HepG2 (cell line): ENCODE results near the gene NFKBIA. TPM values are rescaled to one million over a fixed set of nuclear protein-coding genes. Genes with fewer than 3 reads are reported as not detected.
A peak's percentile ranks its signal among the peaks of the same experiment; 100 is the strongest.

Source experiments
- ATAC-seq: fragments of 200-7000 bp; cut with Tn5 transposase; 3 replicates; pipeline ENCODE4 v1.9.1; 2020; ENCODE audit warnings: mild to moderate bottlenecking, moderate library complexity
- BruUV-seq: library from RNA; stranded (reverse); fragments of 400-500 nt; replicated peaks from 2 replicates; lab custom pipeline; 2021; lab: Mats Ljungman, UMichigan
- CTCF ChIA-PET: fragments of 300-600 bp; formaldehyde crosslinking; extraction: SDS; loops from one replicate; lab custom pipeline; 2021; ENCODE audit warnings: low total read pairs, inconsistent platforms, low intra/inter-chr PET ratio; lab: Yijun Ruan, JAX
- POLR2A ChIA-PET: fragments of 350-600 bp; sonication (Branson Sonifier 250); formaldehyde crosslinking; loops from one replicate; lab custom pipeline; 2020; ENCODE audit warnings: antibody characterized with exemption, inconsistent platforms; lab: Yijun Ruan, JAX
- DNase-seq: peaks from one replicate; pipeline ENCODE4 v3.0.0-alpha.2; 2015; ENCODE audit warnings: low spot score
- FAIRE-seq: peaks from 3 replicates; lab custom pipeline; 2011; peaks lifted over from hg19 to GRCh38; lab: Jason Lieb, UNC
- H2AFZ ChIP-seq: one replicate; pipeline ENCODE4 v1.6.1; 2011; ENCODE audit warnings: low read length, inconsistent platforms
- H3K27ac ChIP-seq: fragments of 300-600 bp; 3 replicates; pipeline ENCODE4 v1.8.0; 2011; ENCODE audit warnings: mixed run types, mild to moderate bottlenecking, mixed read lengths, low read length, inconsistent platforms; ENCODE audit not compliant: insufficient read depth; ENCODE audit errors: extremely low read length
- H3K27me3 ChIP-seq, 2 experiments: fragments of 200-600 bp in 1 of 2; 2 replicates in 1 of 2; 3 replicates in 1 of 2; pipeline versions ENCODE4 v1.6.0 to v1.8.0; 2011; ENCODE audit warnings: low read length in 2 of 2, mild to moderate bottlenecking in 2 of 2, moderate library complexity in 2 of 2, inconsistent platforms in 1 of 2; ENCODE audit not compliant: insufficient read depth in 2 of 2, control insufficient read depth in 1 of 2
- H3K36me3 ChIP-seq, 2 experiments: fragments of 200-600 bp in 1 of 2; replicated peaks in 1 of 2; 2 replicates in 1 of 2; 3 replicates in 1 of 2; pipeline versions ENCODE4 v1.5.1 to v1.8.0; 2011; ENCODE audit warnings: low read length in 2 of 2, inconsistent platforms in 1 of 2; ENCODE audit not compliant: insufficient read depth in 2 of 2, control insufficient read depth in 1 of 2
- H3K4me1 ChIP-seq: 2 replicates; pipeline ENCODE4 v1.5.1; 2012; ENCODE audit warnings: low read length, inconsistent platforms; ENCODE audit not compliant: insufficient read depth
- H3K4me2 ChIP-seq: 2 replicates; pipeline ENCODE4 v1.6.0; 2011; ENCODE audit warnings: low read depth, low read length, inconsistent platforms
- H3K4me3 ChIP-seq, 3 experiments: fragments of 200-600 bp in 1 of 3; sonication (generic), shearing (Covaris generic) in 1 of 3; replicated peaks in 1 of 3; 2 replicates each; pipeline ENCODE4 v1.5.1; 2011 to 2016; ENCODE audit warnings: low read length in 3 of 3, inconsistent platforms in 2 of 3, low read depth in 2 of 3, mild to moderate bottlenecking in 2 of 3, control low read depth in 1 of 3, mixed read lengths in 1 of 3; ENCODE audit not compliant: insufficient read depth in 1 of 3
- H3K79me2 ChIP-seq: one replicate; pipeline ENCODE4 v1.6.1; 2011; ENCODE audit warnings: low read length, inconsistent platforms; ENCODE audit not compliant: insufficient read depth
- H3K9ac ChIP-seq: 2 replicates; pipeline ENCODE4 v1.6.0; 2011; ENCODE audit warnings: mild to moderate bottlenecking, low read depth, low read length, inconsistent platforms; ENCODE audit not compliant: insufficient read depth
- H3K9me3 ChIP-seq: 2 replicates; pipeline ENCODE4 v1.5.1; 2012; ENCODE audit warnings: mild to moderate bottlenecking, low read length
- H4K20me1 ChIP-seq: 2 replicates; pipeline ENCODE4 v1.6.0; 2011; ENCODE audit warnings: inconsistent platforms, mild to moderate bottlenecking, low read length, moderate library complexity; ENCODE audit not compliant: insufficient read depth
- ARNT ChIP-seq: fragments of 450-650 bp; IDR thresholded peaks from 2 replicates; pipeline ENCODE4 v1.6.1; 2017
- EED ChIP-seq: sonication (generic); formaldehyde crosslinking; IDR thresholded peaks from 2 replicates; pipeline ENCODE4 v1.5.0; 2020; ENCODE audit warnings: mild to moderate bottlenecking, missing genetic modification reagents
- ELF1 ChIP-seq: sonication (generic); formaldehyde crosslinking; IDR thresholded peaks from 2 replicates; pipeline ENCODE4 v1.4.0; 2020; ENCODE audit warnings: missing genetic modification reagents
- ELF4 ChIP-seq: sonication (generic); formaldehyde crosslinking; IDR thresholded peaks from 2 replicates; pipeline ENCODE4 v1.5.0; 2020; ENCODE audit warnings: missing genetic modification reagents, mild to moderate bottlenecking, moderate library complexity, borderline replicate concordance
- IKZF4 ChIP-seq: sonication (generic); formaldehyde crosslinking; IDR thresholded peaks from 2 replicates; pipeline ENCODE4 v1.5.1; 2020; ENCODE audit warnings: borderline replicate concordance, mild to moderate bottlenecking, low read depth, missing genetic modification reagents; ENCODE audit errors: not compliant biosample characterization
- KDM4B ChIP-seq: sonication (generic); formaldehyde crosslinking; IDR thresholded peaks from 2 replicates; pipeline ENCODE4 v1.4.0; 2020; ENCODE audit warnings: missing genetic modification reagents
- MAFK ChIP-seq, 2 experiments: IDR thresholded peaks in 1 of 2; conservative IDR thresholded peaks in 1 of 2; 2 replicates each; pipeline ENCODE4 v1.6.1; 2011; ENCODE audit warnings: improper control_type of control experiment in 2 of 2, low read length in 2 of 2
- PHF8 ChIP-seq: sonication (generic); formaldehyde crosslinking; IDR thresholded peaks from 2 replicates; pipeline ENCODE4 v1.5.0; 2020; ENCODE audit warnings: missing genetic modification reagents
- TEAD2 ChIP-seq: sonication (generic); formaldehyde crosslinking; IDR thresholded peaks from 2 replicates; pipeline ENCODE4 v1.9.0; 2021; ENCODE audit warnings: missing genetic modification reagents
- ZFP82 ChIP-seq: sonication (generic); formaldehyde crosslinking; IDR thresholded peaks from 2 replicates; pipeline ENCODE4 v1.5.1; 2020; ENCODE audit warnings: mild to moderate bottlenecking, missing genetic modification reagents, borderline replicate concordance
- ZNF343 ChIP-seq: sonication (generic); formaldehyde crosslinking; IDR thresholded peaks from 2 replicates; pipeline ENCODE4 v1.4.0; 2020; ENCODE audit warnings: mild to moderate bottlenecking, missing genetic modification reagents
- ZNF451 ChIP-seq: sonication (generic); formaldehyde crosslinking; IDR thresholded peaks from 2 replicates; pipeline ENCODE4 v1.5.0; 2020; ENCODE audit warnings: mild to moderate bottlenecking, missing genetic modification reagents
- ZNF674 ChIP-seq: sonication (generic); formaldehyde crosslinking; IDR thresholded peaks from 2 replicates; pipeline ENCODE4 v1.5.0; 2020; ENCODE audit warnings: low read depth, mild to moderate bottlenecking, missing genetic modification reagents
- ZSCAN9 ChIP-seq: IDR thresholded peaks from 2 replicates; pipeline ENCODE4 v1.6.1; 2016; ENCODE audit warnings: borderline replicate concordance
- whole genome bisulfite sequencing: methylation state at CpG from one replicate; pipeline ENCODE4 v1.1.6; 2017; ENCODE audit warnings: low lambda C conversion rate; 5-methylcytosine and 5-hydroxymethylcytosine counted together
- in situ Hi-C: cut with HindIII; loops from 2 replicates; pipeline ENCODE4 v1.10.0; 2017; ENCODE audit warnings: low pct_unique_long_range_greater_than_20kb; ENCODE audit not compliant: extremely low pct_ligation_motif_present
- intact Hi-C: fragments of 100-400 bp; cut with micrococcal nuclease; formaldehyde crosslinking; loops from one replicate; pipeline ENCODE4 v1.10.0; 2022; ENCODE audit not compliant: unreplicated experiment
- polyA plus RNA-seq, 8 experiments: library from polyadenylated mRNA; depleted of rRNA in 3 of 8; stranded (reverse) in 7 of 8; unstranded in 1 of 8; fragments of >200 nt; fragmentation: Illumina TruSeq in 4 of 8; extraction: Trizol in 4 of 8; gene quantifications; 2 replicates each; pipeline versions ENCODE4 v1.2.1 to v1.2.3, GENCODE V29; 2011 to 2016; ENCODE audit warnings: low read depth in 4 of 8, missing spikeins in 1 of 8, mixed read lengths in 1 of 8; ENCODE audit not compliant: insufficient read depth in 1 of 8
- total RNA-seq, 5 experiments: library from RNA; depleted of rRNA; stranded (reverse); fragments of >200 nt; fragmentation: Illumina TruSeq; extraction: Trizol; gene quantifications; 2 replicates each; pipeline ENCODE4 v1.2.3, GENCODE V29; 2016; ENCODE audit warnings: low read depth in 1 of 5
- TF ChIP-seq, protein P1 (sequence below): sonication (generic); formaldehyde crosslinking; IDR thresholded peaks from 2 replicates; pipeline ENCODE4 v1.4.0; 2020; ENCODE audit warnings: missing genetic modification reagents
- TF ChIP-seq, protein P2 (sequence below): sonication (generic); formaldehyde crosslinking; IDR thresholded peaks from 2 replicates; pipeline ENCODE4 v1.5.0; 2020; ENCODE audit warnings: mild to moderate bottlenecking, low read depth, missing genetic modification reagents, borderline replicate concordance
- TF ChIP-seq, protein P3 (sequence below): sonication (generic); formaldehyde crosslinking; IDR thresholded peaks from 2 replicates; pipeline ENCODE4 v1.8.0; 2022; ENCODE audit warnings: mild to moderate bottlenecking, missing genetic modification reagents, moderate library complexity
- TF ChIP-seq, protein P4 (sequence below): sonication (generic); formaldehyde crosslinking; IDR thresholded peaks from 2 replicates; pipeline ENCODE4 v1.4.0; 2020; ENCODE audit warnings: missing genetic modification reagents, low read depth, mild to moderate bottlenecking, borderline replicate concordance

Gene NFKBIA
- total and polyA plus RNA-seq, 2 of the 13 experiments (the other 11 are each of a cell fraction or from before 2014, with no cell fraction given), result 197 to 319 TPM

DNA sequence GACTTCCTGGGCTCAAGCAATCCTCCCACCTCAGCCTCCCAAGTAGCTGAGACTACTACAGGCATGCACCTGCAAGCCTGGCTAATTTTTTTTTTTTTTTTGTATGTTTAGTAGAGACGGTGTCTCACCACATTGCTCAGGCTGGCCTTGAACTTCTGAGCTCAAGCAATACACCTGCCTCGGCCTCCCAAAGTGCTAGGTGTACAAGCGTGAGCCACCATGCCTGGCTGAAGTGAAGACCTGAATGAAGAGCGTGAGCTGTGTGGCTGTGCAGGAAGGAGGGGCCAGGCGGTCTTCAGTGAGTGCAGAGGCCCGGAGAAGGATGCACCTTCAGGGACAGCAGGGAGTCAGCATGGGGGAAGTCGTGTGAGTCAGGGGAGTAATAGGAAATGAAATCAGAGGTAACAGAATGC lies 14.9 kb upstream of the NFKBIA start:
- in situ Hi-C loops, result loop anchor here (5.0 kb wide), 2 partner anchors 377 to 747 kb away; no protein-coding TSS in a partner anchor
- Histone ChIP-seq H3K4me2 (peak overlapping the region; percentile 52), H3K4me1 (peaks cover 65% of the 10 kb centered on the region), H3K9ac (no peak overlapping the region), H3K9me3 (peaks cover 6% of the 10 kb centered on the region), H3K27me3 (peaks cover 4 to 12% of the 10 kb centered on the region in 2 experiments; a peak in 3 of 5 replicates), H3K27ac (no peak overlapping the region), H4K20me1 (no peaks in the 10 kb centered on the region), H3K79me2 (no peaks in the 10 kb centered on the region), H3K4me3 (peak overlapping the region in 1 of 3 experiments; percentile 8; a peak in 1 of 6 replicates), H3K36me3 (no peaks in the 10 kb centered on the region), H2AFZ (no peak overlapping the region)
- DNase-seq, result peak; percentile 52
- no TSS peak for BruUV-seq
- ChIA-PET CTCF (interaction anchor here (2.5 kb wide), 1 partner anchor 279 kb away, joined by 7 read pairs; no protein-coding TSS in a partner anchor), POLR2A (interaction anchor here (0.9 to 5.3 kb wide), 4 partner anchors 15 to 437 kb away, joined by 3 to 29 read pairs (median 5); partner anchors contain the start of genes NFKBIA and PSMA6)
- 3% methylated on average over 7 of the region's 7 CpGs for WGBS
- peak; percentile 70 for ATAC-seq
- no peak for FAIRE-seq
- intact Hi-C loops, result loop anchor here (10.0 kb wide), 1 partner anchor 545 kb away; the partner anchor contains the start of gene BAZ1A
- TF ChIP-seq ARNT, result no peak
- TF ChIP-seq ZNF674 (CRISPR knock-in tag), result no peak
- no peak for TF ChIP-seq ZNF451 (CRISPR knock-in tag)
- no peak for TF ChIP-seq TEAD2 (CRISPR knock-in tag)
- TF ChIP-seq, protein P1, sequence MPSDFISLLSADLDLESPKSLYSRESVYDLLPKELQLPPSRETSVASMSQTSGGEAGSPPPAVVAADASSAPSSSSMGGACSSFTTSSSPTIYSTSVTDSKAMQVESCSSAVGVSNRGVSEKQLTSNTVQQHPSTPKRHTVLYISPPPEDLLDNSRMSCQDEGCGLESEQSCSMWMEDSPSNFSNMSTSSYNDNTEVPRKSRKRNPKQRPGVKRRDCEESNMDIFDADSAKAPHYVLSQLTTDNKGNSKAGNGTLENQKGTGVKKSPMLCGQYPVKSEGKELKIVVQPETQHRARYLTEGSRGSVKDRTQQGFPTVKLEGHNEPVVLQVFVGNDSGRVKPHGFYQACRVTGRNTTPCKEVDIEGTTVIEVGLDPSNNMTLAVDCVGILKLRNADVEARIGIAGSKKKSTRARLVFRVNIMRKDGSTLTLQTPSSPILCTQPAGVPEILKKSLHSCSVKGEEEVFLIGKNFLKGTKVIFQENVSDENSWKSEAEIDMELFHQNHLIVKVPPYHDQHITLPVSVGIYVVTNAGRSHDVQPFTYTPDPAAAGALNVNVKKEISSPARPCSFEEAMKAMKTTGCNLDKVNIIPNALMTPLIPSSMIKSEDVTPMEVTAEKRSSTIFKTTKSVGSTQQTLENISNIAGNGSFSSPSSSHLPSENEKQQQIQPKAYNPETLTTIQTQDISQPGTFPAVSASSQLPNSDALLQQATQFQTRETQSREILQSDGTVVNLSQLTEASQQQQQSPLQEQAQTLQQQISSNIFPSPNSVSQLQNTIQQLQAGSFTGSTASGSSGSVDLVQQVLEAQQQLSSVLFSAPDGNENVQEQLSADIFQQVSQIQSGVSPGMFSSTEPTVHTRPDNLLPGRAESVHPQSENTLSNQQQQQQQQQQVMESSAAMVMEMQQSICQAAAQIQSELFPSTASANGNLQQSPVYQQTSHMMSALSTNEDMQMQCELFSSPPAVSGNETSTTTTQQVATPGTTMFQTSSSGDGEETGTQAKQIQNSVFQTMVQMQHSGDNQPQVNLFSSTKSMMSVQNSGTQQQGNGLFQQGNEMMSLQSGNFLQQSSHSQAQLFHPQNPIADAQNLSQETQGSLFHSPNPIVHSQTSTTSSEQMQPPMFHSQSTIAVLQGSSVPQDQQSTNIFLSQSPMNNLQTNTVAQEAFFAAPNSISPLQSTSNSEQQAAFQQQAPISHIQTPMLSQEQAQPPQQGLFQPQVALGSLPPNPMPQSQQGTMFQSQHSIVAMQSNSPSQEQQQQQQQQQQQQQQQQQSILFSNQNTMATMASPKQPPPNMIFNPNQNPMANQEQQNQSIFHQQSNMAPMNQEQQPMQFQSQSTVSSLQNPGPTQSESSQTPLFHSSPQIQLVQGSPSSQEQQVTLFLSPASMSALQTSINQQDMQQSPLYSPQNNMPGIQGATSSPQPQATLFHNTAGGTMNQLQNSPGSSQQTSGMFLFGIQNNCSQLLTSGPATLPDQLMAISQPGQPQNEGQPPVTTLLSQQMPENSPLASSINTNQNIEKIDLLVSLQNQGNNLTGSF (CRISPR knock-in tag), result 0 out of 2 replicates have a peak, but pooled peaks have one; percentile 55
- no peak for TF ChIP-seq ZSCAN9 (CRISPR knock-in tag)
- no peak for TF ChIP-seq KDM4B
- TF ChIP-seq MAFK (conservative IDR thresholded peaks at IDR 0.05 in 1 of 2, IDR thresholded peaks at IDR 0.05 in 1 of 2; ENCODE audit: low read length in 2 of 2), result no peak
- TF ChIP-seq ZNF343, result no peak
- TF ChIP-seq, protein P2, sequence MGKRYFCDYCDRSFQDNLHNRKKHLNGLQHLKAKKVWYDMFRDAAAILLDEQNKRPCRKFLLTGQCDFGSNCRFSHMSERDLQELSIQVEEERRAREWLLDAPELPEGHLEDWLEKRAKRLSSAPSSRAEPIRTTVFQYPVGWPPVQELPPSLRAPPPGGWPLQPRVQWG (CRISPR knock-in tag), result no peak
- TF ChIP-seq, protein P3, sequence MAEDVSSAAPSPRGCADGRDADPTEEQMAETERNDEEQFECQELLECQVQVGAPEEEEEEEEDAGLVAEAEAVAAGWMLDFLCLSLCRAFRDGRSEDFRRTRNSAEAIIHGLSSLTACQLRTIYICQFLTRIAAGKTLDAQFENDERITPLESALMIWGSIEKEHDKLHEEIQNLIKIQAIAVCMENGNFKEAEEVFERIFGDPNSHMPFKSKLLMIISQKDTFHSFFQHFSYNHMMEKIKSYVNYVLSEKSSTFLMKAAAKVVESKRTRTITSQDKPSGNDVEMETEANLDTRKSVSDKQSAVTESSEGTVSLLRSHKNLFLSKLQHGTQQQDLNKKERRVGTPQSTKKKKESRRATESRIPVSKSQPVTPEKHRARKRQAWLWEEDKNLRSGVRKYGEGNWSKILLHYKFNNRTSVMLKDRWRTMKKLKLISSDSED (CRISPR knock-in tag), result no peak
- TF ChIP-seq, protein P4, sequence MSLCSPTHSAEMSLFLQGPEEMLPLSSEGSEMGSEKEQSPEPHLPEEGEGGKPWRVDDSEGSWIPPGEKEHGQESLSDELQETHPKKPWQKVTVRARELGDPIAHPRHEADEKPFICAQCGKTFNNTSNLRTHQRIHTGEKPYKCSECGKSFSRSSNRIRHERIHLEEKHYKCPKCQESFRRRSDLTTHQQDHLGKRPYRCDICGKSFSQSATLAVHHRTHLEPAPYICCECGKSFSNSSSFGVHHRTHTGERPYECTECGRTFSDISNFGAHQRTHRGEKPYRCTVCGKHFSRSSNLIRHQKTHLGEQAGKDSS, result no peak
- no peak for TF ChIP-seq ELF4
- TF ChIP-seq ELF1 (CRISPR knock-in tag), result no peak
- no peak for TF ChIP-seq IKZF4 (CRISPR knock-in tag)
- 0 out of 2 replicates have a peak, but pooled peaks have one; percentile 9 for TF ChIP-seq PHF8 (CRISPR knock-in tag)
- no peak for TF ChIP-seq EED (CRISPR knock-in tag)
- TF ChIP-seq ZFP82 (CRISPR knock-in tag), result no peak
